Peyer's patch (tissue), 4 donors: ENCODE measurements around the gene IDH3G. TPM values are rescaled to one million over a fixed set of nuclear protein-coding genes. Genes with fewer than 3 reads are reported as not detected.

Source experiments
- DNase-seq, 3 donors: peaks; one replicate each; pipeline ENCODE4 v3.0.0-alpha.2; 2017 to 2019
- H3K27ac ChIP-seq, 4 donors: fragments of 200-600 bp; sonication (generic); one replicate each; pipeline ENCODE4 v1.5.1; 2016 to 2019
- H3K27me3 ChIP-seq, 2 donors: fragments of 200-600 bp; sonication (generic); one replicate each; pipeline ENCODE4 v1.5.1; 2019
- H3K36me3 ChIP-seq, 3 donors: fragments of 200-600 bp; sonication (generic); one replicate each; pipeline ENCODE4 v1.5.1; 2016 to 2019
- H3K4me1 ChIP-seq, 4 donors: fragments of 200-600 bp; sonication (generic); one replicate each; pipeline ENCODE4 v1.5.1; 2016 to 2019
- H3K4me3 ChIP-seq, 4 donors: fragments of 200-600 bp; sonication (generic); 1 replicate in 3 of 4; 2 replicates in 1 of 4; pipeline ENCODE4 v1.5.1; 2016 to 2019; ENCODE audit warnings: mild to moderate bottlenecking in 1 of 4
- H3K9me3 ChIP-seq, 4 donors: fragments of 200-600 bp; sonication (generic); one replicate each; pipeline ENCODE4 v1.5.1; 2016 to 2019; ENCODE audit warnings: mild to moderate bottlenecking in 1 of 4
- CTCF ChIP-seq, 6 experiments: fragments of 450-650 bp in 4 of 6; fragments of 200-600 bp in 2 of 6; sonication (generic) in 1 of 6; IDR thresholded peaks; one replicate each; pipeline ENCODE4 v1.5.1; 2017 to 2019; ENCODE audit warnings: antibody characterized with exemption in 6 of 6, mild to moderate bottlenecking in 3 of 6, moderate library complexity in 1 of 6
- POLR2A ChIP-seq, 2 donors: fragments of 450-650 bp; IDR thresholded peaks; one replicate each; pipeline ENCODE4 v1.5.1; 2017; ENCODE audit warnings: antibody characterized with exemption in 2 of 2, mild to moderate bottlenecking in 2 of 2, moderate library complexity in 2 of 2
- total RNA-seq, 4 donors: library from RNA; depleted of rRNA; stranded (reverse); fragments of >200 nt; gene quantifications; one replicate each; pipeline ENCODE4 v1.1.0, GENCODE V29; 2016

Gene IDH3G
- total RNA-seq, 4 donors from 2014 or later = 108 to 153 (median 126) TPM

DNA sequence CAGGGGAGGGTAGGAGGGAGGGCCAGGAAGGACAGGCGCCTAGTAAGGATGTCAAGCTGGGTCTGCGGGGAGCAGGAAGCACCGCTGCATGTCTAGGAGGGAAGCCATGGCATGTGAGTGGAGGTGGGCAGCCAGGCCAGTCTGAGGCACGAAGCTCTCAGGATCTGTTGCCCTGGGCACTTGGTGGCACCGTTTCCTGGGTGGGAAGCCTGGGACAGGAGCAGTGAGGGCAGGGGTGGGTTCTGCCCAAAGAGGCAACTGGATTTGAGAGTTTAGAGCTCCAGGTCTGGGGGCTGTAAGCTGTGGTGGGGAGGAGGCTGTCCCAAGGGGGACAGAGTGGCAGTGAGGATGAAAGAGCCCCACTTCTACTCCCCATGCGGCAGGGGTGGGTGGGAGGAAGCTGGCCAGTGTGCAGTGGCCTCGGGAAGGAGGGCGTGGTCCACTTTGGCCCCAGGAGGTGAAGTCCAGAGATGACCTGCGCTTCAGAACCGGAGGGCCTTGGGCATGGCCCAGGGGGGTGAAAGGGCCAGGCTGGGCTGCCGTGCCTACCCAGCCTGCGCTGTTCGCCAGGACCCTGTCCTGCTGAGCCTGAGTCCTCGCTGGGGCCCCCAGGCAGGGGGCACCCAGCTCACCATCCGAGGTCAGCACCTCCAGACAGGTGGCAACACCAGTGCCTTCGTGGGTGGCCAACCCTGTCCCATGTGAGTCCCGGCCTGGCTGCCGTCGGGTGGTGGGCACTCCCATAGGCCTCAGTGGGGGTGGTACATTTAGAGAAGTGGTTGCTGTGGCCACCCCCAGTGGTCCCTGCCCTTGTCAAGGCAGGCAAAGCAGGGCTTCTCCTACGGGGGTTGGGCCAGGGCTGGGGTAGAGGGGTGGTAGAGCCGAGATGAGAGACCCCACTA lies 21.6 kb downstream of the IDH3G start:
- DNase-seq = no peak
- no peaks in the 10 kb centered on the region for H3K27me3 ChIP-seq
- H3K9me3 ChIP-seq = no peaks in the 10 kb centered on the region
- no peaks in the 10 kb centered on the region for H3K36me3 ChIP-seq
- no peak for TF ChIP-seq POLR2A (IDR thresholded peaks at IDR 0.05)
- no peak for TF ChIP-seq CTCF (IDR thresholded peaks at IDR 0.05)
- H3K27ac ChIP-seq = no peak overlapping the region
- H3K4me3 ChIP-seq = no peak overlapping the region
- no peaks in the 10 kb centered on the region for H3K4me1 ChIP-seq

GRCh38 chrX:153771415-153772315 lies 22.5 kb downstream of the IDH3G start:
- H3K4me1 ChIP-seq = no peaks in the 10 kb centered on the region
- no peaks in the 10 kb centered on the region for H3K9me3 ChIP-seq
- no peaks in the 10 kb centered on the region for H3K36me3 ChIP-seq
- no peak overlapping the region for H3K27ac ChIP-seq
- no peak for DNase-seq
- TF ChIP-seq POLR2A (IDR thresholded peaks at IDR 0.05) (no peak), CTCF (IDR thresholded peaks at IDR 0.05) (no peak)
- H3K4me3 ChIP-seq = no peak overlapping the region
- no peaks in the 10 kb centered on the region for H3K27me3 ChIP-seq

GRCh38 chrX:153770601-153771414 lies 23.4 kb downstream of the IDH3G start:
- Histone ChIP-seq H3K27ac (no peak overlapping the region), H3K4me3 (no peak overlapping the region), H3K27me3 (no peaks in the 10 kb centered on the region), H3K36me3 (no peaks in the 10 kb centered on the region), H3K9me3 (no peaks in the 10 kb centered on the region), H3K4me1 (no peaks in the 10 kb centered on the region)
- DNase-seq = no peak
- TF ChIP-seq CTCF (IDR thresholded peaks at IDR 0.05) (no peak), POLR2A (IDR thresholded peaks at IDR 0.05) (no peak)

GRCh38 chrX:153769865-153770600 lies 24.1 kb downstream of the IDH3G start:
- TF ChIP-seq CTCF (IDR thresholded peaks at IDR 0.05) (no peak), POLR2A (IDR thresholded peaks at IDR 0.05) (no peak)
- H3K27me3 ChIP-seq = no peaks in the 10 kb centered on the region
- no peaks in the 10 kb centered on the region for H3K36me3 ChIP-seq
- DNase-seq = no peak
- H3K9me3 ChIP-seq = no peaks in the 10 kb centered on the region
- H3K4me1 ChIP-seq = no peaks in the 10 kb centered on the region
- H3K27ac ChIP-seq = no peak overlapping the region
- no peak overlapping the region for H3K4me3 ChIP-seq
